Inflammatory macrophage treated with lipopolysaccharide for 4 hours (primary cell): ENCODE data around the gene IDH2.
"Not testable (repeated sequence)": the region's sequence is repeated elsewhere in the genome, so short reads cannot be mapped to it uniquely, and the experiment has no call there.

Experiments used
- DNase-seq: peaks from one replicate; pipeline ENCODE4 v3.0.0-alpha.2; 2020

IDH2 gene

DNA sequence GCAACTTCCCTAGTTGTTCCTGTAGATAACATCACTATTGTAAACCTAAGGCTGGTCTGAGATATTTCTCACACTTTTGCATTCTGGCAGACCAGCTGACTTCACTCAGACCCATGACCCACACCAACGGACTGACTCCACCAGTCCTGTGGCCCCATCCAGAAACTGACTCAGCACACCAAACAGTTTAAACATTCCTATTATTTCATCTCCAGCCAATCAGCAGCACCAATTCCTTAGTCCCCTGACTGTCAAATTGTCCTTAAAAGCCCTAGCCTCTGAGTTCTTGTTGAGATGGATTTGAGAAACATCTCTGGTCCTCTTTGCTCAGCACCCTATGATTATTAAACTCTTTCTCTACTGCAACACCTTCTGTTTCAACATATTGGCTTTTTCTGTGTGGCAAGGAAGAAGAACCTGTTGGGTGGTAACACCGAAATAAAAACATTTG is 12.2 kb upstream of the IDH2 start:
- peak; percentile 48 for DNase-seq

DNA sequence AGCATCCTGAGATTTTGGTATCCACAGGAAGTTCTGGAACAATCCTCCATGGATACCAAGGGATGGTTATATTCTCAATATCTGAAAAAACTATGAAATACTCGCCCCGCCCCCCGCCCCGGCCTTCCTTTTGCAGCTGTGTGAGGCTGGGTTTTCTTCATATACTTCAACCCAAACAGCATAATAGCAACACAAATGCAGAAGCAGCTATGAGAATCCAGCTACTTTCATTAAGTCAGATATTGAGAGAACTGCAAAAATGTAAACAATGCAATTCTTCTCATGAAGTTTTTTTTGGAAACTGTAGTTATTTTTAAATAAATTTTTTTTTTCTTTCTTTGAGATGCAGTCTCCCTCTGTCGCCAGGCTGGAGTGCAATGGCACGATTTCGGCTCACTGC is 10.9 kb upstream of the IDH2 start:
- no peak for DNase-seq

DNA sequence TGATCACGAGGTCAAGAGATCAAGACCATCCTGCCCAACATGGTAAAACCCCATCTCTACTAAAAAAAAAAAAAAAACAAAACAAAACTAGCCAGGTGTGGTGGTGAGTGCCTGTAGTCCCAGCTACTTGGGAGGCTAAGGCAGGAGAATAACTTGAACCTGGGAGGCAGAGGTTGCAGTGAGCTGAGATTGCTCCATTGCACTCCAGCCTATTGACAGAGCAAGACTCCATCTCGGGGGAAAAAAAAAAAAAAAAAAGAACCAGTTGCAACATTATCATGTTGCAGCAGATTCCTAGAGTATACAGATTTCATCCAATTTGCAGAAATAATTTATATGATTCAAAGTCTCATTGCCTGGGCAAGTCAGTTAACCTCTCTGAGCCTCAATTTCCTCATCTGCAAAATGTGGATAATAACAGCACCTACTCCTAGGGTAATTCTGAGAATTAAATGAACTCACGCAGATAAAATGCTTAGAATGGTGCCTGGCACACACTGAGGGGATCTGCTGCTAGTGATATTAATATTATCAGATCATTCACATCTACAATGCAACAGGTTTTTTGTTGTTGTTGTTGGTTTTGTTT is 7.0 kb upstream of the IDH2 start:
- DNase-seq = peak; percentile 18

DNA sequence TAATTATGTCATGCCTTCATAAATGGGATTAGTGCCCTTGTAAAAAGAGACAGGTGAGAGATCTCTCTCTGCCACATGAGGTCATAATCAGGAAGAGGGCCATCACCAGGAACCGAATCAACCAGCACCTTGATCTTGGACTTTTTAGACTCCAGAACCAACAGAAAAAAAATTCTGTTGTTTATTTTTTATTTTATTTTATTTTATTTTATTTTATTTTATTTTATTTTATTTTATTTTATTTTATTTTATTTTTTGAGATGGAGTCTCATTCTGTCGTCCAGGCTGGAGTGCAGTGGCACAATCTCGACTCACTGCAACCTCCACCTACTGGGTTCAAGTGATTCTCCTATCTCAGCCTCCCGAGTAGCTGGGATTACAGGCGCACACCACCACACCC is 5.8 kb upstream of the IDH2 start:
- not testable (repeated sequence) for DNase-seq

DNA sequence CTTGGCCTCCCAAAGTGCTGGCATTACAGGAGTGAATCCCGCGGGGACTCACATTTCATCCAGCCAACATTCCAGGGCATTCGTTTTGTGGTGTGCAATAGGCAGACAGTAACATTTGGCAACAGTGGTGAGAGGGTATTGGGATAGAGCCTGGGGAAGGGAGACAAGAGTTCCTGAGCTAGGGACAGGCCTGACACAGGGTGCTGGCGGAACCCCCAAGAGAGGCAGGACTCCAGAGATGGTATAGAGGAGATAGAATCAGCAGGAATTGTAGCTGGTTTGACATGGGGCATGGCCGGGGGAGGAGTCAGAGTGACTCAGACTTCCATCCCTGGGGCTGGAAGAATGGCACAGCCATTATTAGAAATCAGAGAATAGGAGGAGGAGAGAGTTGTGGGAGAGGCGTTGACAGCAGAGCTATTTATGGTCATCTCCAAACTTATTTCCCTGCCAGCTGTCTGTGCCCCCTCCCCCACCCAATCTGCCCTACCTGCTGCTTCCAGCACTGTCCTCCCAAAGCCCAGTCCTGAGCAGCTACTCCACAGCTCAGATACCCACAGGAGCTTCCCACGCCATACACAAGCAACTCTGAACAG is 4.4 kb upstream of the IDH2 start:
- DNase-seq = peak; percentile 10

DNA sequence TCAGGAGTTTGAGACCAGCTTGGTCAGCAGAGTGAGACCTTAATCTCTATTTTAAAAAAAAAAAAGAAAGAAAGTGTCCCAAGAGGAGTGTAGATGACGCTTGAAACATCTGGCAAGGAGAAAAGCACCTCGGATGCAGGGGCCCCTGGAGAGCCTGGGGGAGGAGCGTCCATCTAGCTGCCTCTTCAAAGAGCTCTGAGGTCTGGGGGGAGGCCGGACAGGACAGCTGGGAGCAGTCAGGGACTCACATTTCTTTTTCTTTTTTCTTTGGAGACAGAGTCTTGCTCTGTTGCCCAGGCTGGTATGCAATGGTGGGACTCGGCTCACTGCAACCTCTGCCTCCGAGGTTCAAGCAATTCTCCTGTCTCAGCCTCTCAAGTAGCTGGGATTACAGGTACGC is 3.3 kb upstream of the IDH2 start:
- DNase-seq = no peak

DNA sequence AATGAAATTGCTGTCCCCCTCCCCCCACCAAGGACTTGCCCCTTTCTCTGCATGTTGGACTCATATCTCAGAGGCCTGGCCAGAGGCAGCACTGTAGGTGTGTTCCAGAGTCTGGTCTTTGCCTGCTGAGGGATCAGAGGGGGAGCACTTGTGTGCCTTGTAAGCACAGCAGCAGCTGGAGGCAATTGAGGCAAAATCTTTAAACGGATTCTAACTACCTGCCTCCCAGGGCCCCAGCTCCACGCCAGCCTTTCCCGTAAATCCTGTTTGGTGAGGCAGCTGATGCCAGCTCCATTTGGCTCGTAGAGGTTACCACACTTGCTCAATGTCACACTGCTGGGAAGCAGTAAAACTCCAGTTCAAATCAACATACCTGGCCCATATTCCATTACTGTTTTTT is 2.3 kb upstream of the IDH2 start:
- DNase-seq = no peak

DNA sequence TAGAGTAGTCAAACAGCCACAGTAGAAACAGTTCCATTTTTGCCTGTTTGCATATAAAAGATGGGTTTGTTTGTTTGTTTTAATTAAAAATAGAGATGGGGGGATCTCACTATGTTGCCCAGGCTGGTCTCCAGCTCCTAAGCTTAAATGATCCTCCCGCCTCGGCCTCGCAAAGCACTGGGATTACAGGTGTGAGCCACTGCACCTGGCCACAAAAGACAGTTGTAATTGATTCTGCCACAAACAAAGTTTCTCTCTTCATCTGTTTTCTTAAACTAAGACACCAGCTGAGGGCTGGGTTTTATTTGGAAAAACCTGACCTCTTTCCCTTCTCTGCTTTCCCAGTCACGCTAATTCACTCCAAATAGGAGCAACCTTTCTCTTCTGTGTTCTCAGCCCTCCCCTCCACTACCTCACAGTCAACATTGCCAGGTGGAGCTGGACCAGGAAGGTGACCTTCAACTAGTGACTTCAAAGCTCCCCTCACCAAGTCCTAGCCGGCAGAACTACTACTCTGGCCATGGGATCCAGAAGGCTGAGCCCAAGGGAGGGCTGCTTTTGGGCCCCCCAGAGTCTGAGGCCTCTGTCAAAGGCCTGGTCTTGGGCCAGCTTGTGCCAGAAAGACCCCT is 1.5 kb upstream of the IDH2 start:
- no peak for DNase-seq

DNA sequence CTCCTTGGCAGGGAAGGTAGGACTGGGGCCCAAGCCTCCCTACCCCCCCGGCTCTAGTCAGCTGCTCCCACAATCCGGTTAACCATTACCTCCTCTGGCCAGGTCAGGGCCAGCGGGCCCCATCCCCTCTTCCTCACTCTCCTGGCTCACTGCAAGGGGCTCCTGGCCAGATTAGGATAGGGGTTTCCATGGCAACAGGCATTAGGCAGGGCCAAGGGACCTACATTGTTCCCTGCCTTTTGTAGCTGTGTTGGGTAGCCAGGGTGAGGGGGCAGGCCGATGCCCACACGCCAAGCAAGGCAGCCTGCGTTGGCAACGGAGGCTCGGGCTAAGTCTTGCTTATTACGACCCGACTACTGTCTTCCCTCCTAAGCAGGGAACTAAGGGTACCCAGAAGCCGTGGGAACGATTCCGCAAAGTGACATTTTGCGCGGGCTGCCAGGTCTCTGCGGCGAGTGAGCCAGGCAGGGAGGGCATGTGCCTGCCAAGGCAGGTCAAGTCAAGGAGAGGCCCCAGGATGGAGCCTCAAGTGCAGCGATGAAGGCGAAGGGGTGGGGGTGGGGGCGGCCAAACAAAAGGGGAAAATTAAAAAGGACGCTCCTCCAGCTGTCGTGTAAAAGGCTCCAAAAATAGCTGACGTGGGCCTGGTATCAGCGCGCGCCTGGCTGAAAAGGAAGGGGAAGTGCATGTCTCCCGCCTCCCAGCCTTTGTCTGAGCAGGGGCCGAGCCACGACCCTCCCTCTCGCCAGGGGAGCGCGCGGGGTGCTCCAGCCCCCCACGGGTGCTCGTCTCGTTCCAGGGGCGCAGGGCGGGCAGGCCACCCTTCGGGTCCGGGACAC is 919 bp downstream of the IDH2 start:
- peak; percentile 53 for DNase-seq

DNA sequence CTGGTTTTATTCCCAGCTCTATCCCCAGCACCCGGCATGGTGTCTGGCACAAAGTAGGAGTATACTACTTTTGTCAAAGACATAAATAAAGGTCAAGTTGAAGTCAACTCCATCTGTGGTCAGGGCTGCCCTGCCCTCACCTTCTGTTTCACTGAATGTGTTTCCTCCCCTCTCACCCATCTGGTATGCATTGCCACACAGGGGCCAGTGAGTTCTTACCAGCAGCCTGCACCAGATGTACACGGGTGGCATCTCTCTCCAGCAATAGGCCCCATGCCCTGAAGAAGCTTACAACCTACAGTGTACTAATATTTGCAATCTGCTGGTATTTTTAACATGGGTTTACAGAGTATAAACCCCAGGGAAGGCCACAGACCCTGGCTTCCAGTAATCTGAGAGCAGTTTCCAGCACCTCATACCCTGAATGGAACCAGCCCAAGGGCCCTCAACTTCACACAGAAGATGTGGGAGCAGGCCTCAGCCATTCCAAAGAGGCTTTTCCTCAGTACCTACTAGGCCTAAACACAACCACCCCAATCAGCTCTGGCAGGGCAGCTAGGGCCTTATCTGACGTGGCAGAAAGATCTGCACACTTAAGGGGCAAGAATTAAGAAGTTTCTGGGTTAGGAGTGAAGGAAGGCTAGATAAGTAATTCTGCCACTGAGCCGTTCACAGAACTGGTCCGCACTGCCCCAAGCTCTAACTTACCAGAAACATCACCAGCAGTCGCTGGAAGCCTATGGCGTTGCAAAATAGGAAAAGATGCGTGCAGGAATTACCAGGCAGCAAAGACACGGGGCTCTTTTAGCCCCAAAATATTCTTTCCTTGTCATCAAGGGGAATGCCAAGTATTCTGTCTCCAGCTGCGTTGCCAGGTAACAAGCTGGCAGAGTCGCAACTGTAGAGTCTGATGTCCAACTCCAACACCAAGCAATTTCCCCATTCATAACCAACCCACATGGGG is 2.1 kb downstream of the IDH2 start:
- peak; percentile 17 for DNase-seq

DNA sequence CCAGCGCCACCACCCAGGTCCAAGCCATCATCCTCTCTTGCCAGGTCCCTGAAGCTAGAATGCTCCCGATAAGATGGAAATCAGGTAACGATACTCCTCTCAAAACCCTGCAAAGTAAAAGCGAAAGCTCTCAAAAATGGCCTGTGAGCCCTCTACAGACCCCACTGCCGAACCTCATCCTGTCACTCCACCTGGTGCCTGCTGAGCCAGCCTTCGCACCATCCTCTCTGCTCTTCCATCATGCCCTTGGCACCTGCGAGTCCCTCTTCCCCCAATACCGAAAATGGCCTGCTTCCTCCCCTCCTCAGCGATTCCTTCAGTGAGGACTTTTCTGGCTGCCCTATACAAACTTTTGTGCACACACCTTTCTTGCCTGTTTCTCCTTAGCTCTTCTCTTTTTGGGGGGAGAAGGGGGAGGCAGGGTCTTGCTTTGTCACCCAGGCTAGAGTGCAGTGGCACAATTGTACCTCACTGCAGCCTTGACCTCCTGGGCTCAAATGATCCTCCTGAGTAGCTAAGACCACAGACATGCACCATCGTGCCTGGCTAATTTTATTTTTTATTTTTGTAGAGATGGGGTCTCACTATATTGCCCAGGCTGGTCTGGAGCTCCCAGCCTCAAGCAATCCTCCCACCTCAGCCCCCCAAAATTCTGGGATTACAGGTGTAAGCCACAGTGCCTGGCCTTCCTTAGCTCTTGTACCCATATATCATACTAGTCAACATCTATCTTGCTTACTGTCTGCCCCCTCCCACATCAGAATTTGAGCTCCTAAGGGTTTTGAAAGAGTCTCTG is 3.0 kb downstream of the IDH2 start:
- no peak for DNase-seq

DNA sequence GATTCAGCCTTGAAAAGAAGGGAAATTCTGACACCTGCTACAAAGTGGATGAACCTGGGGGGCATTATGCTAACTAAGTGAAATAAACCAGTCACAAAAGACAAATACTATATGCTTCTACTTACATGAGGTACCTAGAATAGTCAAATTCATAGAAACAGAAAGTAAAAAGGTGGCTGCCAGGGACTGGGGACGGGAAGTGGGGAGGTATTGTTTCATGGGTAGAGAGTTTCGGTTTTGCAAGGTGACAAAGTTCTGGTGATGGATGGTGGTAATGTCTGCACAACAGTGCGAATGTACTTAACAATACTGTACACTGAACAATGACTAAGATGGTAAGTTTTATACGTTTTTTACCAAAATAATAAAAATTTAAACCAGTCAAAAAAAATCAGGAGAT is 4.8 kb downstream of the IDH2 start:
- peak; percentile 70 for DNase-seq

DNA sequence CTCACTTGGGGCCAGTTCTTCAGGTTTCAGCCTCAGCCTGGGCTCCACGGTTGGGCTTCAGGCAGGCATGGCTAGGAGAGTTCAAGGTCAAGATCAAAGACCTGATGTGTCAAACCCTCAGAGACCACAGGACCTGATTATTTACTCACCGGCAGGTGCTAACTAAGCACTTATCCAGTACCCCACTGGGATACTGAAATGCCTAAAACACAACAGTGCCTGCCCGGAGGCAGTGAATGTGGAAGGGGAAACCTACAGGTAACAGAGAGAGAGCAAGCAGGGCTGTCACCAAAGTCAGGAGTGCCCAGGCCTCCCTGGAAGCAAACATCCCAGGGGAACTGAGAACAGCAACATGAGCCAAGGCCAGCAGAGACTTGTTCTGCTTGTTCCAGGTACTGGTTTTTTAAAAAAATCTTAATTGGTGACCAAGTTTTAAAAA is 6.7 kb downstream of the IDH2 start:
- DNase-seq = no peak

DNA sequence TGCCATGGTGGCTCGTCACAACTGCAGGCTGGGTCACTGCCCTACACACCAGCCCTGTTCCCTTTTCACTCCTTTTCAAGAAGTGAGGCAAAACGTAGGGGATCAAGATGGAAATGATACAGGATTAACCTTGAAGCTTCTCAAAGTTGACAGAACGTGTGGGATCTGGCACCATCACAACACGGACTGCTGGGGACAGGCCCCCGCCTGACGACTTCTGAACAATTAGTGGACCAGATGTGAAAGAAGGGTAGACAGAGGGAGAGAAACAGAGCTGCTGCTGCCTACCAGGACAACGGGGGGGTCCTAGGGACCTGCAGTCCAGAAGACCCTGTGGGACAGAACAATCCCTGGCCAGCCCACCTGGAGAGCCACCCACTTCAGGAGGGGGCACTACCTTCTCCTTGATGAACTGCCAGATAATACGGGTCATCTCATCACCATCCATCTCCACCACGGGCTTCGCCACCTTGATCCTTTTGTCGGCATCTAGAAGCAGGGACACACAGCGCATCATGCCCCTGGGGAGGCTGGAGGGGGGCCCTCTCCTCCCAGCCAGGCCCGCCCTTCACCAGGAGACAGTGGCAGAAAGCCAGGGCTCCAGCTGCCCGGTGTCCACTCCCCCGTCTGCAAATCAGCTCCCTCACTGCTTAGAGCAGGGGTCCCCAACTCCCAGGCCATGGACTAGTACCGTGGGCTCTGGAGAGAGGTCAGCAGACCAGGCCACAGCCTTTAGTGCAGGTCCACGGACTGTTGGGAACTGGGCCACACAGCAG is 10.9 kb downstream of the IDH2 start:
- no peak for DNase-seq

DNA sequence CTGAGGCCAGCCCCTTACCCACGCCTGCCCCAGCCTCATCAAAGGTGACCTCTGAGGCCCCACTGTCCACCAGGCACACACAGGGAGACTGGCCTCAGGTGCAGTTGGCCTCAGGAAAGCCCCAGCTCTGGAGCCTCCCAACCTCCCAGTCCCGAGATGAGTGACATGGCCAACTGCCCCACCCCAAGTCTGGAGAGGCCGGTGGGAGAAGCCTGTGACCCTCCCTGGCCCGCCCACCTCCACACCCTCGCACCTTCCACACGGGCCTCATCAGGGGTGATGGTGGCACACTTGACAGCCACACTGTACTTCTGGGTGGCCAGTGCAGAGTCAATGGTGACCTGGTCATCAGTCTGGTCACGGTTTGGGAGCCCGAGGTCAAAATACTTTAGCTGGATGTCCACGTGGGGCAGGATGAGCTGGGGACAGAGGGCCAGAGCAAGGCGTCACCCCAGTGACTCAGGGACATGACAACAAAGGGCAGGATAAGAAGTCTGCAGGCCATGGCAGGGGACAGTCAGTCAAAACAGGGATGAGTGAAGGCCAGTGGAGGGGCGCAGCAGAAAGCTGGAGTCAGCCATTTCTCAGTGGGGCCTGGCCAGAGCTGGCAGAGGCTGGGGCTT is 11.9 kb downstream of the IDH2 start:
- DNase-seq = no peak

DNA sequence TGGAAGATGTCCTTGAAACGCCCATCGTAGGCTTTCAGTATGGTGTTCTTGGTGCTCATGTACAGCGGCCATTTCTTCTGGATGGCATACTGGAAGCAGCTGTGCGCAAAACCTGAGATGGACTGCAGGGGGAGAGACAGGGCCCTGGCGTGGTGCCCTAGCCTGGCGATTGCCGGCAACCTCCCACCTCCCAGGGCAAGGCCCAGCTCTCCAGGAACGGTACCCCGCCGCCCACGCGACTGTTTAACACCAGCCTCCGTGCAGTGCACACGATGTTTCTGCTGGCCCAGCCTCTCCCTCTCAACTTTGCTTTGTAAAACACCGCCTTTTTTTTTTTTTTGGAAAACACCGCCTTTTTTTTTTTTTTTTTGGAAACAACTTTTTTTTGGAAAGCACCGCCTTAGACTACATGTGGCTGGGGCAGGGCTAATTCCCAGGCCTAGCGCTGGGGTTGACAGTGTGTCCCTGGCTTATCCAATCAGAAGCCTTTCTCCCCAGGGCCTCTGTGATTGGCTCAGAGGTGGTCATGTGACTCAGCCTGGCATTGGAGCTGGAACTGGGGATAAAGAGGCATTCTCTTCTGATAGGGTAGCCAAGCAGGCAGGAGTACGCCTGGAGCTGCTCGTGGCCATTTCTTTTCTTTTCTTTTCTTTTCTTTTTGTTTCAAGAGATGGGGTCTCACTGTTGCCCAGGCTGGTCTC is 14.7 kb downstream of the IDH2 start:
- DNase-seq = peak; percentile 39

DNA sequence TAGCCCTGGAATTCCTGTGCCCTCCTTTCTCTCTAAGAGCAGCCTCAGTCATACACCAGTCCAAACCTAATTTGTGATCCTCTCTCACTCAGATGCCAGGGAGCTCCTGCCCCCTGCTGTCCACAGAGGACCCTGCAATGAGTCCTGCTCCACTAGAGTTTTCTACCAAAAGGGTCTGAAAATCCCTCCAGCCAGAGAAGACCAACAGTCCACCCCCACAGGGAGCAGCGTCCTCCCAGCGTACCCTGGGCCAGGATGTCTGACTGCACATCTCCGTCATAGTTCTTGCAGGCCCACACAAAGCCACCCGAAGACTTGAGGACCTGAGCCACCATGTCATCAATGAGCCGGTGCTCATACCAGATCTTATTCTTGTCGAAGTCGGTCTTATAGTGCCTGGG is 15.4 kb downstream of the IDH2 start:
- peak; percentile 61 for DNase-seq

DNA sequence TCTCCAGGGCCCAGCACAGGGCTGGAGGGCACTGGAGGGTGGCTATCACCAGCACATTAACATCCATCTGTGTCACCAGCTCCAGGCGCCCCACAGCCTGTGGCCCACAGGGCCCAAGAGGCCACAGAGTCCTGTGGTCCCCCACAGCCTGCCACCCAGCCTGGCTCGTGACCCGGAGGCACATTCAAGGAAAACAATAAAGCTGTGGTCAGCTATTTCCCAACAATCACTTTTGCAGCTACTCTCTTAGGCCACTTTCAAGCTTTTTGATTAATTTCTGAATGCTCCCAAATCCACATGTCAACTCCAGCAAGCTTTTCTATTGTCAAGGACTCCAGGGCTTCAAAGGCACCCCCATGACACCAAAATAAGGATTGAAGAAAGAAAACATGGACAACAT is 16.7 kb downstream of the IDH2 start:
- no peak for DNase-seq

DNA sequence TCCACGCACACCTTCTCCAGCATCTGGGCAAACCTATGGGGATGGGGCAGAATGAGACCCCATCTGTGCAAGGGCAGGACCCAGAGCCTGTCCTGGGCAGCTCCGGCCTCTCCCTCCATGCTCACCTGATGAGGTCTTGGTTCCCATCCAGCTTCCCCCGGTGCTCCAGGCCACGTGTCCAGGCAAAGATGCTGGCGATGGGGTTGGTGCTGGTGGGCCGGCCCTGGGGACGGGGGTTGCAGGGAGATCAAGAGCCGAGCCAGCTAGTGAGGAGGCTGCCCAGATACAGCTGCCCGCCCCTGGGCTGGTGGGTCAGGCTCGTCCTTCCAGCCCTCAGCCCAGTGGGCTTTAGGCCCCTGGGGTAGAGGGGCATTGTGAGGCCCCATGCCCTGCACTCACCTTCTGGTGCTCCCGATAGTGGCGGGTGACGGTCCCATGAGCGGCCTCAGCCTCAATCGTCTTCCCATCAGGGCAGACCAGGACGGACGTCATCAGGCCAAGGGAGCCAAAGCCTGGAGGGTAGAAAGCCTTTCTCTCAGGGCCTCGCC is 17.3 kb downstream of the IDH2 start:
- DNase-seq = no peak
